ENCODE data around the gene SLC35D1. TPM values are rescaled to one million over a fixed set of nuclear protein-coding genes. Genes with fewer than 3 reads are reported as not detected.

Gene SLC35D1
- total and polyA plus RNA-seq, 9 of the 15 experiments (the other 6 are each of a cell fraction or from before 2014, with no cell fraction given), result 2.3 to 10.4 (median 6.4) TPM

GRCh38 chr1:67009792-67010191 is 44.2 kb downstream of the SLC35D1 start:
- POLR2A ChIA-PET, result no interaction called here
- no peaks in the 10 kb centered on the region for H3K9me3 ChIP-seq (replicated peaks; ENCODE audit: control insufficient read depth, insufficient read depth, low read depth, low read length)
- H3K4me2 ChIP-seq (ENCODE audit: insufficient read depth, low read length), result no peak overlapping the region
- FAIRE-seq (peak; percentile 44), ATAC-seq (no peak), DNase-seq (ENCODE audit: extremely low read depth in 1 of 4, low spot score in 3 of 4) (no peak)
- CTCF ChIA-PET (ENCODE audit: low intra/inter-chr PET ratio), result no interaction called here
- in situ Hi-C loops (cut with MboI) (no loop called here), intact Hi-C loops (cut with micrococcal nuclease) (no loop called here)
- H3K36me3 ChIP-seq (ENCODE audit: control insufficient read depth, insufficient read depth, low read length), result peaks cover 3% of the 10 kb centered on the region; the same call in 2 of the 3 replicates
- no TSS peak for BruUV-seq (replicated peaks)
- H3K27ac ChIP-seq (ENCODE audit: extremely low read depth, low read depth, low read length), result no peak overlapping the region
- no peak overlapping the region for H3K9ac ChIP-seq (ENCODE audit: insufficient read depth in 1 of 2, low read depth in 2 of 2, low read length in 2 of 2)
- TF ChIP-seq E2F6 (IDR thresholded peaks at IDR 0.05; ENCODE audit: borderline replicate concordance in 1 of 2, extremely low read depth in 1 of 2, insufficient read depth in 1 of 2, insufficient read length in 1 of 2, low read depth in 1 of 2, low read length in 1 of 2, poor library complexity in 1 of 2, severe bottlenecking in 1 of 2) (no peak), FOXK2 (conservative IDR thresholded peaks at IDR 0.05 in 1 of 2, IDR thresholded peaks at IDR 0.05 in 1 of 2; ENCODE audit: low read depth in 2 of 2) (no peak), ZNF639 (CRISPR knock-in tag; conservative IDR thresholded peaks at IDR 0.05 in 1 of 2, IDR thresholded peaks at IDR 0.05 in 1 of 2) (no peak), ATF7 (IDR thresholded peaks at IDR 0.05) (no peak), ZFPM2 (CRISPR knock-in tag; IDR thresholded peaks at IDR 0.05) (no peak), SP1 (CRISPR knock-in tag; IDR thresholded peaks at IDR 0.05) (no peak), ADNP (tag; IDR thresholded peaks at IDR 0.05) (no peak), ZNF146 (CRISPR knock-in tag; IDR thresholded peaks at IDR 0.05; ENCODE audit: unreplicated experiment) (peak; percentile 35)
- H3K9me1 ChIP-seq (ENCODE audit: control insufficient read depth, insufficient read depth, low read length), result no peaks in the 10 kb centered on the region
- H2AFZ ChIP-seq (ENCODE audit: low read depth, low read length), result no peak overlapping the region
- H3K27me3 ChIP-seq (ENCODE audit: control insufficient read depth in 2 of 2, insufficient read depth in 2 of 2, low read length in 2 of 2), result no peaks in the 10 kb centered on the region
- no peak overlapping the region for H3K4me3 ChIP-seq
- H4K20me1 ChIP-seq (replicated peaks; ENCODE audit: control insufficient read depth, insufficient read depth, low read length), result no peaks in the 10 kb centered on the region
- H3K4me1 ChIP-seq (replicated peaks in 1 of 2; ENCODE audit: control insufficient read depth in 2 of 2, insufficient read depth in 2 of 2, low read length in 2 of 2), result 0 out of 5 replicates have a peak, but pooled peaks cover 0 to 2% of the 10 kb centered on the region in 2 experiments
- WGBS (ENCODE audit: insufficient coverage, low coverage, missing lambda C conversion rate), result 85% methylated on average over 3 of the region's 3 CpGs
- no peaks in the 10 kb centered on the region for H3K79me2 ChIP-seq (ENCODE audit: control insufficient read depth, insufficient read depth, low read length)
